CD14-positive monocyte (primary cell): ENCODE data around the gene ST7. TPM values are rescaled to one million over a fixed set of nuclear protein-coding genes. Genes with fewer than 3 reads are reported as not detected.

Source experiments
- DNase-seq, 3 donors: peaks; one replicate each; pipeline ENCODE4 v3.0.0-alpha.2; 2011 to 2022
- H2AFZ ChIP-seq: 2 replicates; pipeline ENCODE4 v1.6.0; 2012; ENCODE audit warnings: mild to moderate bottlenecking, low read depth, low read length, inconsistent platforms; ENCODE audit not compliant: insufficient read depth, poor library complexity, severe bottlenecking
- H3K27ac ChIP-seq, 2 donors: 1 replicate in 1 of 2; 2 replicates in 1 of 2; pipeline ENCODE4 v1.5.1; 2012 to 2013; ENCODE audit warnings: low read length in 2 of 2, control low read depth in 1 of 2, inconsistent platforms in 1 of 2, low read depth in 1 of 2, mild to moderate bottlenecking in 1 of 2
- H3K27me3 ChIP-seq, 2 donors: one replicate each; pipeline versions ENCODE4 v1.6.0 to v1.6.1; 2011 to 2013; ENCODE audit warnings: low read length in 2 of 2; ENCODE audit not compliant: control insufficient read depth in 2 of 2, insufficient read depth in 2 of 2
- H3K36me3 ChIP-seq, 2 donors: replicated peaks in 1 of 2; 1 replicate in 1 of 2; 2 replicates in 1 of 2; pipeline versions ENCODE4 v1.5.1 to v1.6.1; 2012 to 2013; ENCODE audit warnings: low read length in 2 of 2, control low read depth in 1 of 2, inconsistent platforms in 1 of 2, mild to moderate bottlenecking in 1 of 2; ENCODE audit not compliant: insufficient read depth in 2 of 2, control insufficient read depth in 1 of 2
- H3K4me1 ChIP-seq, 2 donors: 1 replicate in 1 of 2; 2 replicates in 1 of 2; pipeline versions ENCODE4 v1.5.1 to v1.6.1; 2012 to 2013; ENCODE audit warnings: low read length in 2 of 2, control low read depth in 1 of 2, inconsistent platforms in 1 of 2, mild to moderate bottlenecking in 1 of 2, moderate library complexity in 1 of 2; ENCODE audit not compliant: insufficient read depth in 2 of 2, control insufficient read depth in 1 of 2
- H3K4me2 ChIP-seq: replicated peaks from 2 replicates; pipeline ENCODE3; 2012; ENCODE audit warnings: low read length, moderate library complexity, mild to moderate bottlenecking; ENCODE audit not compliant: poor library complexity, severe bottlenecking; ENCODE audit errors: extremely low read depth
- H3K4me3 ChIP-seq, 3 experiments: fragments of 200-600 bp in 1 of 3; sonication (generic) in 1 of 3; replicated peaks in 1 of 3; 1 replicate in 2 of 3; 2 replicates in 1 of 3; pipeline ENCODE4 v1.5.1; 2011 to 2013; ENCODE audit warnings: low read length in 3 of 3, mild to moderate bottlenecking in 3 of 3, control low read depth in 2 of 3, low read depth in 2 of 3, inconsistent platforms in 1 of 3, moderate library complexity in 1 of 3
- H3K79me2 ChIP-seq: 2 replicates; pipeline ENCODE4 v1.6.0; 2012; ENCODE audit warnings: mild to moderate bottlenecking, control low read depth, inconsistent platforms, low read length, moderate library complexity; ENCODE audit not compliant: insufficient read depth
- H3K9ac ChIP-seq: 2 replicates; pipeline ENCODE4 v1.6.0; 2017; ENCODE audit warnings: low read length, mild to moderate bottlenecking; ENCODE audit not compliant: insufficient read depth, poor library complexity, severe bottlenecking
- H3K9me3 ChIP-seq, 2 donors: replicated peaks in 1 of 2; 1 replicate in 1 of 2; 2 replicates in 1 of 2; pipeline versions ENCODE4 v1.5.1 to v1.6.1; 2012 to 2013; ENCODE audit warnings: low read length in 2 of 2, control low read depth in 1 of 2; ENCODE audit not compliant: control insufficient read depth in 1 of 2, insufficient read depth in 1 of 2
- H4K20me1 ChIP-seq: 2 replicates; pipeline ENCODE4 v1.6.0; 2012; ENCODE audit warnings: mild to moderate bottlenecking, low read length, control low read depth, moderate library complexity; ENCODE audit not compliant: insufficient read depth
- H3K27ac Mint-ChIP-seq, 7 donors: one replicate each; pipeline ENCODE4 v1.8.0; 2020; ENCODE audit warnings: mild to moderate bottlenecking in 7 of 7, mixed read lengths in 7 of 7, moderate library complexity in 6 of 7, inconsistent platforms in 2 of 7
- H3K27me3 Mint-ChIP-seq, 3 donors: one replicate each; pipeline ENCODE4 v1.8.0; 2021 to 2022; ENCODE audit warnings: low read depth in 3 of 3, mild to moderate bottlenecking in 3 of 3, mixed read lengths in 3 of 3, moderate library complexity in 3 of 3, inconsistent platforms in 1 of 3
- H3K36me3 Mint-ChIP-seq, 2 donors: one replicate each; pipeline ENCODE4 v1.8.0; 2020; ENCODE audit warnings: mixed read lengths in 2 of 2, inconsistent platforms in 1 of 2, mild to moderate bottlenecking in 1 of 2
- H3K4me1 Mint-ChIP-seq: one replicate; pipeline ENCODE4 v1.8.0; 2020; ENCODE audit warnings: mild to moderate bottlenecking, mixed read lengths
- H3K4me3 Mint-ChIP-seq, 2 donors: one replicate each; pipeline ENCODE4 v1.8.0; 2020; ENCODE audit warnings: mild to moderate bottlenecking in 2 of 2, mixed read lengths in 2 of 2, moderate library complexity in 1 of 2
- H3K9me3 Mint-ChIP-seq, 7 donors: one replicate each; pipeline ENCODE4 v1.8.0; 2020 to 2022; ENCODE audit warnings: mixed read lengths in 7 of 7, mild to moderate bottlenecking in 6 of 7, moderate library complexity in 6 of 7, inconsistent platforms in 2 of 7
- CTCF ChIP-seq: fragments of 200-600 bp; IDR thresholded peaks from one replicate; pipeline ENCODE4 v1.8.0; 2022; ENCODE audit warnings: antibody characterized with exemption, mild to moderate bottlenecking
- WGBS: methylation state at CpG from one replicate; pipeline ENCODE4 v1.1.5; 2013; ENCODE audit warnings: missing lambda C conversion rate; ENCODE audit not compliant: insufficient coverage; 5-methylcytosine and 5-hydroxymethylcytosine counted together
- intact Hi-C, 2 donors: fragments of 100-400 bp; cut with micrococcal nuclease; formaldehyde crosslinking; loops; one replicate each; pipeline versions ENCODE4 v1.15.0 to v1.15.1; 2023
- polyA plus RNA-seq, 3 donors: library from polyadenylated mRNA; depleted of rRNA in 1 of 3; unstranded in 2 of 3; stranded (reverse) in 1 of 3; fragments of 300-500 nt in 2 of 3; fragments of >200 nt in 1 of 3; fragmentation: Illumina TruSeq in 2 of 3; gene quantifications; 1 replicate in 2 of 3; 2 replicates in 1 of 3; pipeline ENCODE4 v1.2.3, GENCODE V29; 2012 to 2021

Gene ST7
- polyA plus RNA-seq, 3 donors: 3.6 to 5.5 (median 4.1) TPM

- Histone ChIP-seq H3K4me1 (no peaks in the 10 kb centered on the region), H3K4me2 (no peak overlapping the region), H3K27ac (no peak overlapping the region), H3K9me3 (no peaks in the 10 kb centered on the region), H2AFZ (no peak overlapping the region), H3K4me3 (no peak overlapping the region), H3K36me3 (no peaks in the 10 kb centered on the region), H3K79me2 (no peaks in the 10 kb centered on the region), H3K9ac (no peak overlapping the region), H4K20me1 (no peaks in the 10 kb centered on the region), H3K27me3 (no peaks in the 10 kb centered on the region)
- Mint-ChIP-seq H3K27me3 (no peaks in the 10 kb centered on the region), H3K36me3 (peaks cover 0 to 2% of the 10 kb centered on the region in 2 donors), H3K4me1 (peaks cover 4% of the 10 kb centered on the region), H3K27ac (no peak overlapping the region), H3K9me3 (peaks cover 0 to 2% (median 0%) of the 10 kb centered on the region in 7 donors), H3K4me3 (no peak overlapping the region)
- DNase-seq: no peak
- no peak for TF ChIP-seq CTCF
- no CpG with 5 or more reads among the region's 5 CpGs for WGBS
- intact Hi-C loops: no loop called here
These were observed 70.1 kb downstream of the ST7 start for GRCh38 chr7:117023325-117023854.

GRCh38 chr7:117024811-117025210 lies 71.5 kb downstream of the ST7 start:
- H3K9me3 Mint-ChIP-seq: peaks cover 0 to 7% (median 2%) of the 10 kb centered on the region in 7 donors
- no peak overlapping the region for H3K9ac ChIP-seq

More at GRCh38 chr7:117024811-117025210, 71.5 kb downstream of the ST7 start:
- no peaks in the 10 kb centered on the region for H4K20me1 ChIP-seq
- Mint-ChIP-seq H3K4me3 (no peak overlapping the region), H3K27ac (no peak overlapping the region), H3K27me3 (no peaks in the 10 kb centered on the region), H3K4me1 (peaks cover 4% of the 10 kb centered on the region), H3K36me3 (peaks cover 2 to 3% of the 10 kb centered on the region in 2 donors)
- intact Hi-C loops: no loop called here
- no peak overlapping the region for H2AFZ ChIP-seq
- H3K79me2 ChIP-seq: no peaks in the 10 kb centered on the region
- no peaks in the 10 kb centered on the region for H3K36me3 ChIP-seq
- H3K27me3 ChIP-seq: no peaks in the 10 kb centered on the region
- TF ChIP-seq CTCF: no peak
- DNase-seq: no peak
- no peak overlapping the region for H3K4me2 ChIP-seq
- no peaks in the 10 kb centered on the region for H3K4me1 ChIP-seq
- no peak overlapping the region for H3K4me3 ChIP-seq
- no peaks in the 10 kb centered on the region for H3K9me3 ChIP-seq
- no peak overlapping the region for H3K27ac ChIP-seq
